Neural cell (in vitro differentiated cells): Measurements from ENCODE around the gene TRERF1. TPM values are rescaled to one million over a fixed set of nuclear protein-coding genes. Genes with fewer than 3 reads are reported as not detected.

Experiments
- H2AFZ ChIP-seq: fragments of 200-600, 300-800 bp; sonication (generic), shearing (Covaris generic); 2 replicates; pipeline ENCODE4 v1.6.0; 2014; ENCODE audit warnings: low read depth, mild to moderate bottlenecking, antibody characterized with exemption, low read length, moderate library complexity
- H3F3A ChIP-seq: fragments of 200-600 bp; shearing (Covaris generic); 2 replicates; pipeline ENCODE4 v1.6.1; 2016; ENCODE audit warnings: mild to moderate bottlenecking, moderate library complexity, mixed read lengths, antibody characterized with exemption, low read length; ENCODE audit not compliant: insufficient read depth, poor library complexity, severe bottlenecking
- H3K27ac ChIP-seq: fragments of 200-600, 300-800 bp; sonication (generic), shearing (Covaris generic); 2 replicates; pipeline ENCODE4 v1.5.1; 2014; ENCODE audit warnings: mild to moderate bottlenecking, low read length, moderate library complexity
- H3K27me3 ChIP-seq: fragments of 300-800, 200-600 bp; sonication (generic), shearing (Covaris generic); 2 replicates; pipeline ENCODE4 v1.6.0; 2014; ENCODE audit warnings: mild to moderate bottlenecking, low read depth, low read length, moderate library complexity; ENCODE audit not compliant: insufficient read depth
- H3K36me3 ChIP-seq: fragments of 300-800, 200-600 bp; sonication (generic), shearing (Covaris generic); 2 replicates; pipeline ENCODE4 v1.5.1; 2014; ENCODE audit warnings: mild to moderate bottlenecking, antibody characterized with exemption, low read length, moderate library complexity; ENCODE audit not compliant: insufficient read depth
- H3K4me2 ChIP-seq: fragments of 300-800, 200-600 bp; sonication (generic), shearing (Covaris generic); 2 replicates; pipeline ENCODE4 v1.6.0; 2014; ENCODE audit warnings: mild to moderate bottlenecking, low read length
- H3K4me3 ChIP-seq: fragments of 300-800, 200-600 bp; sonication (generic), shearing (Covaris generic); 2 replicates; pipeline ENCODE4 v1.5.1; 2014; ENCODE audit warnings: mild to moderate bottlenecking, low read length, moderate library complexity
- H3K79me2 ChIP-seq: fragments of 200-600 bp; shearing (Covaris generic); replicated peaks from 2 replicates; pipeline ENCODE4 v1.6.0; 2014; ENCODE audit warnings: mild to moderate bottlenecking, low read length, moderate library complexity; ENCODE audit not compliant: insufficient read depth
- H3K9ac ChIP-seq: fragments of 300-800, 200-600 bp; sonication (generic), shearing (Covaris generic); 2 replicates; pipeline ENCODE4 v1.6.1; 2016; ENCODE audit warnings: mild to moderate bottlenecking, low read length, mixed read lengths
- H3K9me2 ChIP-seq: fragments of 200-600 bp; shearing (Covaris generic); 2 replicates; pipeline ENCODE4 v1.6.1; 2016; ENCODE audit warnings: mild to moderate bottlenecking, low read length, mixed read lengths; ENCODE audit not compliant: insufficient read depth
- H3K9me3 ChIP-seq: fragments of 200-600, 300-800 bp; sonication (generic), shearing (Covaris generic); 2 replicates; pipeline ENCODE4 v1.6.1; 2016; ENCODE audit warnings: mild to moderate bottlenecking, mixed run types, low read length, moderate library complexity, mixed read lengths
- H4K20me1 ChIP-seq: fragments of 200-600 bp; shearing (Covaris generic); 2 replicates; pipeline ENCODE4 v1.6.1; 2016; ENCODE audit warnings: mild to moderate bottlenecking, mixed run types; ENCODE audit not compliant: insufficient read depth
- CTCF ChIP-seq: fragments of 450-650 bp; IDR thresholded peaks from 2 replicates; pipeline ENCODE4 v1.5.1; 2014; ENCODE audit warnings: antibody characterized with exemption, mild to moderate bottlenecking, moderate library complexity; ENCODE audit not compliant: poor library complexity, severe bottlenecking
- EP300 ChIP-seq: fragments of 450-650 bp; conservative IDR thresholded peaks from 2 replicates; pipeline ENCODE4 v1.6.1; 2014; ENCODE audit warnings: antibody characterized with exemption, mild to moderate bottlenecking, moderate library complexity; ENCODE audit not compliant: poor library complexity, severe bottlenecking
- EZH2 ChIP-seq: fragments of 200-600, 300-800 bp; shearing (Covaris generic), sonication (generic); IDR thresholded peaks from 2 replicates; pipeline ENCODE4 v1.6.1; 2014; ENCODE audit warnings: antibody characterized with exemption, low read length, borderline replicate concordance, mild to moderate bottlenecking; ENCODE audit not compliant: insufficient read depth, poor library complexity, severe bottlenecking
- MXI1 ChIP-seq: fragments of 450-650 bp; conservative IDR thresholded peaks from 2 replicates; pipeline ENCODE4 v1.6.1; 2014; ENCODE audit warnings: antibody characterized with exemption, mild to moderate bottlenecking; ENCODE audit not compliant: poor library complexity, severe bottlenecking
- POLR2AphosphoS5 ChIP-seq: IDR thresholded peaks from 2 replicates; pipeline ENCODE4 v1.6.1; 2012
- RAD21 ChIP-seq: fragments of 450-650 bp; conservative IDR thresholded peaks from 2 replicates; pipeline ENCODE4 v1.6.1; 2014; ENCODE audit warnings: antibody characterized with exemption, mild to moderate bottlenecking, moderate library complexity
- REST ChIP-seq: IDR thresholded peaks from 2 replicates; pipeline ENCODE4 v1.6.1; 2012; ENCODE audit warnings: borderline replicate concordance
- SMC3 ChIP-seq: fragments of 450-650 bp; conservative IDR thresholded peaks from 2 replicates; pipeline ENCODE4 v1.6.1; 2014; ENCODE audit warnings: antibody characterized with exemption, mild to moderate bottlenecking, moderate library complexity; ENCODE audit not compliant: poor library complexity
- TAF1 ChIP-seq: IDR thresholded peaks from 2 replicates; pipeline ENCODE4 v1.6.1; 2012; ENCODE audit warnings: low read depth
- polyA plus RNA-seq: library from polyadenylated mRNA; depleted of rRNA; stranded (reverse); fragments of >200 nt; gene quantifications from 2 replicates; pipeline ENCODE4 v1.2.3, GENCODE V29; 2014

TRERF1 gene
- polyA plus RNA-seq, 1 donor from 2014 or later = 4.5 TPM

DNA sequence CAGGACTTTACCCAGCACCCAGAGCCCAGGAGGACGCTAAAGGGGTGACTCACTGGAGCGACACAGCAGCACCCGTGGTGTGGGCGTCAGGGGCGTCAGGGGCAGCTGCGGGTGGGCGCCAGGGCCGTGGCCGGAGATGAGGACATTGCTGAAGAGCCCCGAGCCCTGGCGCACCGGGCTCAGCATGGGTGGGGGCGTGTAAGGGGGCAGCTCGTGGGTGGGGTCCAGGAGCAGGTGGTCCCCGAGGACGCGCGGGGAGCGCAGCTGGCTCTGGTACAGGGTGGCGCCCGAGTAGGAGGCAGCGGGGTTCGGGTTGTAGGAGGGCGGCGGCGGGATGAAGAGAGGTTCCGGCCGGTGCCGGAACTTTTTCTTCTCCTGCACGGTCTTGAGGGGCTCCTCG lies 192.4 kb downstream of the TRERF1 start:
- Histone ChIP-seq H3K27ac (no peak overlapping the region), H3K4me2 (no peak overlapping the region), H3K9ac (no peak overlapping the region), H3K9me3 (no peaks in the 10 kb centered on the region), H3K79me2 (no peaks in the 10 kb centered on the region), H3F3A (no peaks in the 10 kb centered on the region), H2AFZ (no peak overlapping the region), H3K27me3 (no peaks in the 10 kb centered on the region), H4K20me1 (no peaks in the 10 kb centered on the region), H3K4me3 (no peak overlapping the region), H3K9me2 (no peaks in the 10 kb centered on the region), H3K36me3 (no peaks in the 10 kb centered on the region)
- no peak for TF ChIP-seq EZH2
- TF ChIP-seq SMC3 = no peak
- TF ChIP-seq CTCF = no peak
- TF ChIP-seq REST = no peak
- no peak for TF ChIP-seq POLR2AphosphoS5
- TF ChIP-seq RAD21 = no peak
- no peak for TF ChIP-seq TAF1
- no peak for TF ChIP-seq EP300

DNA sequence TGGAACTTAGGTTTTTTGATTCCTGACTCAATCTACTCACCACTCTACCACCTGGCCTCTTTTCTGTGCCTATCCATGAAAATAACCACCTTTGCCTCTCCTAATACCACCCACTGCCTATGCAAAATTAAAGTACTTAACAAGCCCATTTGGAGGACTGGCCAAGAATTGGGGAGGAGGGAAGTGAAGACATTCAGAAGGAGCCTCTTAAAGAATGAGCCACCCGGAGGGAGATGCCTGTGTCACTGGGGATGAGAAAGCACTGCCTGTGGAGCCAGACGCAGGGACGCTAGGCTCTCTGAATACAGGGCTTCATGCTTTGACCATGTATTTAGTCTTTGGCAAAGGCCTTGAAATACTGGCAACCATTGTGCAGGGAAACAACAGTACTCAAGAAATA lies 194.1 kb downstream of the TRERF1 start:
- Histone ChIP-seq H3K27ac (no peak overlapping the region), H3K36me3 (no peaks in the 10 kb centered on the region), H3K9me2 (no peaks in the 10 kb centered on the region), H3K27me3 (no peaks in the 10 kb centered on the region), H3K79me2 (no peaks in the 10 kb centered on the region), H4K20me1 (no peaks in the 10 kb centered on the region), H3K4me2 (no peak overlapping the region), H2AFZ (no peak overlapping the region), H3K9ac (no peak overlapping the region), H3K4me3 (no peak overlapping the region), H3F3A (no peaks in the 10 kb centered on the region), H3K9me3 (no peaks in the 10 kb centered on the region)
- TF ChIP-seq CTCF = no peak
- TF ChIP-seq MXI1 = no peak
- no peak for TF ChIP-seq REST
- TF ChIP-seq EP300 = no peak
- TF ChIP-seq POLR2AphosphoS5 = no peak
- TF ChIP-seq EZH2 = no peak
- no peak for TF ChIP-seq RAD21
- no peak for TF ChIP-seq TAF1
- no peak for TF ChIP-seq SMC3
